GM10266 (cell line): ENCODE measurements around the gene CD44.

Experiments used
- DNase-seq: peaks from one replicate; pipeline ENCODE4 v3.0.0; 2012; ENCODE audit errors: extremely low spot score
- CTCF ChIP-seq: IDR thresholded peaks from 2 replicates; pipeline ENCODE4 v1.5.1; 2012; ENCODE audit warnings: mild to moderate bottlenecking, low read depth; ENCODE audit not compliant: control insufficient read depth, insufficient read depth; ENCODE audit errors: missing control alignments

CD44 gene

GRCh38 chr11:35139722-35140282, 831 bp downstream of the CD44 start:
- TF ChIP-seq CTCF, result no peak

GRCh38 chr11:35141071-35141470, 2.1 kb downstream of the CD44 start:
- no peak for DNase-seq
- no peak for TF ChIP-seq CTCF

More at GRCh38 chr11:35139722-35140282, 831 bp downstream of the CD44 start:
- DNase-seq, result no peak

- no peak for DNase-seq
Observed at GRCh38 chr11:35141571-35141971, 2.6 kb downstream of the CD44 start.

GRCh38 chr11:35142481-35143075, 3.6 kb downstream of the CD44 start:
- TF ChIP-seq CTCF, result peak; percentile 34
- no peak for DNase-seq

More at GRCh38 chr11:35141571-35141971, 2.6 kb downstream of the CD44 start:
- no peak for TF ChIP-seq CTCF

- no peak for TF ChIP-seq CTCF
- DNase-seq, result no peak
Observed at GRCh38 chr11:35143297-35144135, 4.5 kb downstream of the CD44 start.

GRCh38 chr11:35144136-35144741, 5.3 kb downstream of the CD44 start:
- peak; percentile 75 for DNase-seq
- peak; percentile 19 for TF ChIP-seq CTCF
